Measurements from ENCODE around the gene PRKAG3. TPM values are rescaled to one million over a fixed set of nuclear protein-coding genes. Genes with fewer than 3 reads are reported as not detected.

The PRKAG3 gene
- total RNA-seq, 1 experiment from 2014 or later, result not detected

- POLR2A ChIA-PET (ENCODE audit: unreplicated experiment), result no interaction called here
- Histone ChIP-seq H3K36me3 (ENCODE audit: low read depth) (no peaks in the 10 kb centered on the region), H2AFZ (no peak overlapping the region), H3K4me1 (replicated peaks; ENCODE audit: insufficient read depth) (peaks cover 15% of the 10 kb centered on the region), H3K9me3 (ENCODE audit: insufficient read depth, low read depth) (no peaks in the 10 kb centered on the region), H3K9me2 (ENCODE audit: insufficient read depth) (no peaks in the 10 kb centered on the region), H4K20me1 (ENCODE audit: insufficient read depth) (no peaks in the 10 kb centered on the region), H3K4me3 (no peak overlapping the region), H3K27me3 (ENCODE audit: insufficient read depth, low read depth) (no peaks in the 10 kb centered on the region; the same call in 1 of the 2 replicates), H3F3A (ENCODE audit: insufficient read depth, low read depth) (no peaks in the 10 kb centered on the region), H3K4me2 (no peak overlapping the region), H3K27ac (no peak overlapping the region), H3K79me2 (ENCODE audit: low read depth) (no peaks in the 10 kb centered on the region)
- TF ChIP-seq EZH2 (IDR thresholded peaks at IDR 0.05; ENCODE audit: low read depth) (no peak), CTCF (conservative IDR thresholded peaks at IDR 0.05) (no peak)
- CTCF ChIA-PET, result no interaction called here
- intact Hi-C loops (cut with micrococcal nuclease; ENCODE audit: unreplicated experiment), result no loop called here
- no peak for DNase-seq
- BruUV-seq (replicated peaks), result no TSS peak
These were observed 3.7 kb downstream of the PRKAG3 start for GRCh38 chr2:218827701-218828476.

- TF ChIP-seq CTCF (conservative IDR thresholded peaks at IDR 0.05) (no peak), EZH2 (IDR thresholded peaks at IDR 0.05; ENCODE audit: low read depth) (no peak)
- no TSS peak for BruUV-seq (replicated peaks)
- Histone ChIP-seq H3K36me3 (ENCODE audit: low read depth) (no peaks in the 10 kb centered on the region), H3K27me3 (ENCODE audit: insufficient read depth, low read depth) (no peaks in the 10 kb centered on the region; the same call in 1 of the 2 replicates), H4K20me1 (ENCODE audit: insufficient read depth) (no peaks in the 10 kb centered on the region), H3K27ac (no peak overlapping the region), H3K4me2 (no peak overlapping the region), H3K4me1 (replicated peaks; ENCODE audit: insufficient read depth) (peaks cover 4% of the 10 kb centered on the region; the same call in 1 of the 2 replicates), H3K9me2 (ENCODE audit: insufficient read depth) (no peaks in the 10 kb centered on the region), H2AFZ (no peak overlapping the region), H3F3A (ENCODE audit: insufficient read depth, low read depth) (no peaks in the 10 kb centered on the region), H3K9me3 (ENCODE audit: insufficient read depth, low read depth) (no peaks in the 10 kb centered on the region), H3K4me3 (no peak overlapping the region), H3K79me2 (ENCODE audit: low read depth) (no peaks in the 10 kb centered on the region)
- POLR2A ChIA-PET (ENCODE audit: unreplicated experiment), result no interaction called here
- DNase-seq, result no peak
- intact Hi-C loops (cut with micrococcal nuclease; ENCODE audit: unreplicated experiment), result no loop called here
- CTCF ChIA-PET, result no interaction called here
These were observed 4.8 kb downstream of the PRKAG3 start for GRCh38 chr2:218826791-218827190.

GRCh38 chr2:218824004-218824403 is 7.6 kb downstream of the PRKAG3 start:
- H3K4me2 ChIP-seq, result no peak overlapping the region
- no peak for DNase-seq
- no peak overlapping the region for H2AFZ ChIP-seq
- H3K4me3 ChIP-seq, result no peak overlapping the region
- H4K20me1 ChIP-seq (ENCODE audit: insufficient read depth), result no peaks in the 10 kb centered on the region
- intact Hi-C loops (cut with micrococcal nuclease; ENCODE audit: unreplicated experiment), result no loop called here
- H3K36me3 ChIP-seq (ENCODE audit: low read depth), result no peaks in the 10 kb centered on the region
- ChIA-PET CTCF (no interaction called here), POLR2A (ENCODE audit: unreplicated experiment) (no interaction called here)
- 0 out of 2 replicates have a peak, but pooled peaks cover under 1% of the 10 kb centered on the region for H3F3A ChIP-seq (ENCODE audit: insufficient read depth, low read depth)
- no peak overlapping the region for H3K27ac ChIP-seq
- no peaks in the 10 kb centered on the region for H3K9me2 ChIP-seq (ENCODE audit: insufficient read depth)
- H3K9me3 ChIP-seq (ENCODE audit: insufficient read depth, low read depth), result no peaks in the 10 kb centered on the region
- H3K79me2 ChIP-seq (ENCODE audit: low read depth), result no peaks in the 10 kb centered on the region
- H3K4me1 ChIP-seq (replicated peaks; ENCODE audit: insufficient read depth), result no peaks in the 10 kb centered on the region
- BruUV-seq (replicated peaks), result no TSS peak
- TF ChIP-seq EZH2 (IDR thresholded peaks at IDR 0.05; ENCODE audit: low read depth) (no peak), CTCF (conservative IDR thresholded peaks at IDR 0.05) (no peak)
- no peaks in the 10 kb centered on the region; the same call in 1 of the 2 replicates for H3K27me3 ChIP-seq (ENCODE audit: insufficient read depth, low read depth)
